SH-SY5Y (cell line): ENCODE results near the gene NYAP1.

Experiments
- GATA2 ChIP-seq: IDR thresholded peaks from 2 replicates; pipeline ENCODE4 v1.6.1; 2011; ENCODE audit warnings: mild to moderate bottlenecking, low read depth, low read length
- GATA3 ChIP-seq: IDR thresholded peaks from 2 replicates; pipeline ENCODE4 v1.6.1; 2011; ENCODE audit warnings: low read depth, mild to moderate bottlenecking, low read length, moderate library complexity

DNA sequence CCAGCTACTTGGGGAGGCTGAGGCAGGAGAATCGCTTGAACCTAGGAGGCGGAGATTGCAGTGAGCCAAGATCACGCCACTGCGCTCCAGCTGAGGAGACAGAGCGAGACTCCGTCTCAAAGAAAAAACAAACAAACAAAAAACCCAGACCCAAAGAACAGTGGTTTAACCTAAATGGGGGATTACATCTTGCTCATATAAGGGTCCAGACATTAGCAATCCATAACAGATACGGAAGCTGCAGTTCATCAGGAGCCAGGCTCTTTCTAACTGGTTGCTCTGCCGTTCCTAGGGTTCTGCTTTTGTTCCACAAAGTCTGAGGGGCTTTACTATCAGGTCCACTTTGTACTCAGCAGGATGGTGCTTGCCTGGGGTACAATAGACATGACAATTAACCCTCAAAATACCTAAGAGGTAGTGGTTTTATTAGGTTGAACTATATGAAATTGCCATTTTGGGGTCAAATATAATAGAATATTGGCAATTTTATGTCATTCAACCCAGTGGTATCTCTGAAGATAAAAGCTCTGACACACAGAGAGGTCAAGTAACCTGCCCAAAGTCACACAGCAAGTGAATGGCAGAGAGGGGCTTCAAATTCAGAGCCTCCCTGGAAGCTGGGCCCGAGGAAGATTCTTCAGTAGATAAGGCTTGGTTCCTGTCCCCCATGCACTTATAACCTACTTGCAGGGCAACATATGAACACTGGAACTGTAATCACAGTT is 21.3 kb downstream of the NYAP1 start:
- no peak for TF ChIP-seq GATA2
- TF ChIP-seq GATA3, result no peak
